HS-27A (cell line): ENCODE data around the gene SMOC2.
"Not testable (repeated sequence)": the region's sequence is repeated elsewhere in the genome, so short reads cannot be mapped to it uniquely, and the experiment has no call there.

Experiments used
- DNase-seq: peaks from one replicate; pipeline ENCODE4 v3.0.0-alpha.2; 2012; ENCODE audit warnings: low read depth, missing footprints

SMOC2 gene

GRCh38 chr6:168517742-168518347, 76.9 kb downstream of the SMOC2 start:
- no peak for DNase-seq

- DNase-seq = no peak
Measured at GRCh38 chr6:168518348-168518745, 77.4 kb downstream of the SMOC2 start.

GRCh38 chr6:168518867-168519266, 77.9 kb downstream of the SMOC2 start:
- DNase-seq = no peak

GRCh38 chr6:168520233-168520632, 79.2 kb downstream of the SMOC2 start:
- DNase-seq = no peak

- DNase-seq = no peak
Measured at GRCh38 chr6:168524571-168525001, 83.6 kb downstream of the SMOC2 start.

GRCh38 chr6:168525114-168525513, 84.1 kb downstream of the SMOC2 start:
- DNase-seq = no peak

- no peak for DNase-seq
Measured at GRCh38 chr6:168525926-168526630, 85.1 kb downstream of the SMOC2 start.

GRCh38 chr6:168526841-168527281, 85.9 kb downstream of the SMOC2 start:
- DNase-seq = no peak

- DNase-seq = no peak
Measured at GRCh38 chr6:168527451-168528210, 86.6 kb downstream of the SMOC2 start.

GRCh38 chr6:168528474-168529095, 87.6 kb downstream of the SMOC2 start:
- no peak for DNase-seq

GRCh38 chr6:168529214-168529613, 88.2 kb downstream of the SMOC2 start:
- no peak for DNase-seq

GRCh38 chr6:168530653-168531071, 89.7 kb downstream of the SMOC2 start:
- no peak for DNase-seq

- no peak for DNase-seq
Measured at GRCh38 chr6:168532070-168532469, 91.1 kb downstream of the SMOC2 start.

GRCh38 chr6:168533414-168533813, 92.4 kb downstream of the SMOC2 start:
- no peak for DNase-seq

- DNase-seq = no peak
Measured at GRCh38 chr6:168534265-168534664, 93.3 kb downstream of the SMOC2 start.

- no peak for DNase-seq
Measured at GRCh38 chr6:168535711-168536110, 94.7 kb downstream of the SMOC2 start.

GRCh38 chr6:168536196-168536595, 95.2 kb downstream of the SMOC2 start:
- DNase-seq = no peak

- no peak for DNase-seq
Measured at GRCh38 chr6:168536665-168537539, 95.9 kb downstream of the SMOC2 start.

GRCh38 chr6:168537540-168537884, 96.5 kb downstream of the SMOC2 start:
- no peak for DNase-seq

GRCh38 chr6:168538188-168538891, 97.4 kb downstream of the SMOC2 start:
- not testable (repeated sequence) for DNase-seq
